Vagina (tissue), 2 donors: ENCODE data around the gene ZNF536. TPM values are rescaled to one million over a fixed set of nuclear protein-coding genes. Genes with fewer than 3 reads are reported as not detected.
"Not testable (repeated sequence)": the region's sequence is repeated elsewhere in the genome, so short reads cannot be mapped to it uniquely, and the experiment has no call there.

ENCODE experiments used
- DNase-seq, 2 donors: peaks; one replicate each; pipeline ENCODE4 v3.0.0-alpha.2; 2017; ENCODE audit errors: extremely low spot score in 2 of 2
- H3K27ac ChIP-seq: fragments of 200-600 bp; sonication (generic); one replicate; pipeline ENCODE4 v1.5.1; 2019
- H3K27me3 ChIP-seq: fragments of 200-600 bp; sonication (generic); one replicate; pipeline ENCODE4 v1.5.1; 2019
- H3K36me3 ChIP-seq, 2 donors: fragments of 200-600 bp; sonication (generic); one replicate each; pipeline ENCODE4 v1.5.1; 2017 to 2019
- H3K4me1 ChIP-seq: fragments of 200-600 bp; sonication (generic); one replicate; pipeline ENCODE4 v1.5.1; 2019
- H3K4me3 ChIP-seq, 2 donors: fragments of 200-600 bp; sonication (generic); 1 replicate in 1 of 2; 2 replicates in 1 of 2; pipeline ENCODE4 v1.5.1; 2016 to 2019
- H3K9me3 ChIP-seq: fragments of 200-600 bp; sonication (generic); one replicate; pipeline ENCODE4 v1.5.1; 2019
- POLR2A ChIP-seq, 2 donors: fragments of 450-650 bp; IDR thresholded peaks; one replicate each; pipeline ENCODE4 v1.6.1; 2017; ENCODE audit warnings: antibody characterized with exemption in 2 of 2, mild to moderate bottlenecking in 2 of 2, moderate library complexity in 2 of 2
- POLR2AphosphoS5 ChIP-seq, 2 donors: sonication (generic); formaldehyde crosslinking; IDR thresholded peaks; one replicate each; pipeline ENCODE4 v1.9.0; 2017; ENCODE audit warnings: antibody characterized with exemption in 2 of 2, mild to moderate bottlenecking in 2 of 2, low read depth in 1 of 2; ENCODE audit not compliant: insufficient read depth in 1 of 2
- intact Hi-C: fragments of 100-400 bp; cut with DNase I; formaldehyde crosslinking; loops from one replicate; pipeline ENCODE4 v1.15.1; 2023
- total RNA-seq: library from RNA; depleted of rRNA; stranded (reverse); fragments of >200 nt; gene quantifications from one replicate; pipeline ENCODE4 v1.2.3, GENCODE V29; 2016
- TF ChIP-seq, protein P1 (sequence below), 3 experiments: fragments of 450-650 bp in 2 of 3; fragments of 200-600 bp in 1 of 3; sonication (generic) in 1 of 3; IDR thresholded peaks; one replicate each; pipeline ENCODE4 v1.5.1; 2017 to 2019; ENCODE audit warnings: antibody characterized with exemption in 3 of 3, mild to moderate bottlenecking in 2 of 3, moderate library complexity in 2 of 3

Gene ZNF536
- total RNA-seq, 1 donor from 2014 or later: 2.5 TPM

DNA sequence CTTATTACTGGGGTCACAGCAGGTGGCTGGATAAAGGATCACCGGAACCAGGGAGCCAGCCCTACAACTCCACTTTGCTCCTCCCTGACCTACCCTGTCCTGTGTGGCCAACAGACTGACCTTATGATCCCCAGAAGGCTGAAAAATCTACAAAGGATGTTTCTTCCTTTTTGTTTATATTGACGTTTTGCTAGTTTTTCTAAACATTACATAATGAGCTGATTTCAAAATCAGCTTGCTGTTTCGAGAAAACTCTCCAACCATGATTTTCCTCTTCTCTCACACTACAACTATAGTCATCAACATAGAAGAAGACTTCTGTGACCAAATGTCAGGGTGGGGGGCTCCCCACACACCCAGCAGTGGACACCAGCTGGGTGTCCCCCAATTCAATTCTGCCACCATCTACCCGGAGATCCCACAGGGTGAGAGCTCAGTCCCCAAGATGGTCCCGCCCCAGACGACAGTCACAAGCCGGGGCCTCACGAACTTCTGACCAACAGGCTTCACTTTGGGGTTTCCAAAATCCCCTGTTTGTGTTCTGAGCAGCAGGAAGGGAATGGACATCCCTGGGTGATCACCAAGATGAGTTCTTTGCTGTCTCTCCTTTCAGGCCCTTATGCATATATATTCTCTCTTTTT is 35.0 kb downstream of the ZNF536 start:
- no peak overlapping the region for H3K4me3 ChIP-seq
- H3K36me3 ChIP-seq: no peaks in the 10 kb centered on the region
- no peaks in the 10 kb centered on the region for H3K9me3 ChIP-seq
- H3K4me1 ChIP-seq: no peaks in the 10 kb centered on the region
- no peak for DNase-seq
- intact Hi-C loops: no loop called here
- TF ChIP-seq, protein P1, sequence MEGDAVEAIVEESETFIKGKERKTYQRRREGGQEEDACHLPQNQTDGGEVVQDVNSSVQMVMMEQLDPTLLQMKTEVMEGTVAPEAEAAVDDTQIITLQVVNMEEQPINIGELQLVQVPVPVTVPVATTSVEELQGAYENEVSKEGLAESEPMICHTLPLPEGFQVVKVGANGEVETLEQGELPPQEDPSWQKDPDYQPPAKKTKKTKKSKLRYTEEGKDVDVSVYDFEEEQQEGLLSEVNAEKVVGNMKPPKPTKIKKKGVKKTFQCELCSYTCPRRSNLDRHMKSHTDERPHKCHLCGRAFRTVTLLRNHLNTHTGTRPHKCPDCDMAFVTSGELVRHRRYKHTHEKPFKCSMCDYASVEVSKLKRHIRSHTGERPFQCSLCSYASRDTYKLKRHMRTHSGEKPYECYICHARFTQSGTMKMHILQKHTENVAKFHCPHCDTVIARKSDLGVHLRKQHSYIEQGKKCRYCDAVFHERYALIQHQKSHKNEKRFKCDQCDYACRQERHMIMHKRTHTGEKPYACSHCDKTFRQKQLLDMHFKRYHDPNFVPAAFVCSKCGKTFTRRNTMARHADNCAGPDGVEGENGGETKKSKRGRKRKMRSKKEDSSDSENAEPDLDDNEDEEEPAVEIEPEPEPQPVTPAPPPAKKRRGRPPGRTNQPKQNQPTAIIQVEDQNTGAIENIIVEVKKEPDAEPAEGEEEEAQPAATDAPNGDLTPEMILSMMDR (IDR thresholded peaks at IDR 0.05): no peak
- TF ChIP-seq POLR2AphosphoS5 (IDR thresholded peaks at IDR 0.05; ENCODE audit: insufficient read depth in 1 of 2, low read depth in 1 of 2) (no peak), POLR2A (IDR thresholded peaks at IDR 0.05) (no peak)
- H3K27ac ChIP-seq: no peak overlapping the region
- no peaks in the 10 kb centered on the region for H3K27me3 ChIP-seq

DNA sequence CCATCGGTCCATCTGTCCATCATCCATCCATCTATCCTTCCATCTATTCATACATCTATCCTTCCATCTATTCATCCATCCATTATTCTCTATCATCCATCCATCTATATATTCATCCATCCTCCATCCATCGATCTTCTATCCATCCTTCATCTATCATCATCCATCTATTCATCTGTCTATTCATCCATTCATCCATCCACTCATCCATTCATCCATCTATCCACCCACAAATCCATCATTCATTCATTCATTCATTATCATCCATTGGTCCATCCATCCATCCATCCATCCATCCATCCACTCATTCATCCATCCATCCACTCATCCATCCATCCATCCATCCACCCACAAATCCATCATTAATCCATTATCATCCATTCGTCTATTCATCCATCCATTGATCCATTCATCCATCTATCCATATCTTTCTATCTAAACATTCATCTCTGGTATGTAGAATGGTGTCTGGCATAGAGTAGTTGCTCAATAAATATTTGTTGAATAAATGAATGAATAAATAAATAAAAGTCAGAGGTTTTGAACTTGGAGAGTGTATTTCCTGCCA is 36.6 kb downstream of the ZNF536 start:
- Histone ChIP-seq H3K36me3 (no peaks in the 10 kb centered on the region), H3K4me1 (no peaks in the 10 kb centered on the region), H3K9me3 (no peaks in the 10 kb centered on the region), H3K4me3 (no peak overlapping the region), H3K27me3 (no peaks in the 10 kb centered on the region), H3K27ac (no peak overlapping the region)
- no peak for TF ChIP-seq POLR2A (IDR thresholded peaks at IDR 0.05)
- TF ChIP-seq, protein P1 (IDR thresholded peaks at IDR 0.05): no peak
- TF ChIP-seq POLR2AphosphoS5 (IDR thresholded peaks at IDR 0.05; ENCODE audit: insufficient read depth in 1 of 2, low read depth in 1 of 2): no peak
- no peak for DNase-seq
- intact Hi-C loops: no loop called here

DNA sequence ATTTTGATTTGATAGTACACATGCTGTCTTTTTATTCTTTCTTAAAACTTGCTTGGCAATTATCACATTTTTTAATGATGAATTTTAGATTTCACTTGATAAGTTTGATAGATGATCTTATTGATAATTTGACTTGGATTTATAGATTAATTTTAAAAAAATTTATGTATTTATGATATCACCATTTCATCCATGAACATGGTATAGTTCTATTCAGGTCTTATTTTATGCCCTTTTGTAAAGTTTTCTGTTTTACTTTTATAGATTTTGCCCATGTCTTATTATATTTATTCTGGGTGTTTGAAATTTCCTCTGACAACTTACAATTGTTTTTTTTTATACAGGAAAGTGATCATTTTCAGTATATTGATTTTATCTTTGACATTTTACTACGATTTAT is 39.5 kb downstream of the ZNF536 start:
- no peaks in the 10 kb centered on the region for H3K9me3 ChIP-seq
- H3K36me3 ChIP-seq: no peaks in the 10 kb centered on the region
- no peak overlapping the region for H3K4me3 ChIP-seq
- no peaks in the 10 kb centered on the region for H3K27me3 ChIP-seq
- no peaks in the 10 kb centered on the region for H3K4me1 ChIP-seq
- intact Hi-C loops: no loop called here
- no peak overlapping the region for H3K27ac ChIP-seq
- TF ChIP-seq, protein P1 (IDR thresholded peaks at IDR 0.05): no peak
- no peak for TF ChIP-seq POLR2AphosphoS5 (IDR thresholded peaks at IDR 0.05; ENCODE audit: insufficient read depth in 1 of 2, low read depth in 1 of 2)
- TF ChIP-seq POLR2A (IDR thresholded peaks at IDR 0.05): no peak
- no peak for DNase-seq

GRCh38 chr19:30416375-30416774 is 44.2 kb downstream of the ZNF536 start:
- H3K36me3 ChIP-seq: no peaks in the 10 kb centered on the region
- no peaks in the 10 kb centered on the region for H3K9me3 ChIP-seq
- intact Hi-C loops: no loop called here
- H3K27me3 ChIP-seq: no peaks in the 10 kb centered on the region
- no peak overlapping the region for H3K27ac ChIP-seq
- DNase-seq: no peak
- TF ChIP-seq, protein P1 (IDR thresholded peaks at IDR 0.05): no peak
- TF ChIP-seq POLR2AphosphoS5 (IDR thresholded peaks at IDR 0.05; ENCODE audit: insufficient read depth in 1 of 2, low read depth in 1 of 2) (no peak), POLR2A (IDR thresholded peaks at IDR 0.05) (no peak)
- H3K4me1 ChIP-seq: no peaks in the 10 kb centered on the region
- H3K4me3 ChIP-seq: no peak overlapping the region

GRCh38 chr19:30417166-30417565 is 45.0 kb downstream of the ZNF536 start:
- H3K4me3 ChIP-seq, DNase-seq, H3K27me3 ChIP-seq, H3K4me1 ChIP-seq, intact Hi-C loops, H3K27ac ChIP-seq, H3K36me3 ChIP-seq, H3K9me3 ChIP-seq: not testable (repeated sequence)
